B cell (primary cell): ENCODE data around the gene NME3. TPM values are rescaled to one million over a fixed set of nuclear protein-coding genes. Genes with fewer than 3 reads are reported as not detected.

Experiments
- ATAC-seq: fragments of 200-7000 bp; cut with Tn5 transposase; one replicate; pipeline ENCODE4 v1.10.0; 2021; ENCODE audit warnings: low read depth, mild to moderate bottlenecking, moderate number of reproducible peaks, moderate library complexity
- CTCF ChIA-PET: fragments of 350-600 bp; sonication (Branson Sonifier 250); formaldehyde crosslinking; loops from one replicate; lab custom pipeline; 2021; ENCODE audit warnings: antibody characterized with exemption, inconsistent platforms; lab: Charles Lee
- POLR2A ChIA-PET: fragments of 350-600 bp; sonication (Branson Sonifier 250); formaldehyde crosslinking; loops from one replicate; lab custom pipeline; 2021; ENCODE audit warnings: antibody characterized with exemption; lab: Charles Lee
- DNase-seq: peaks from one replicate; pipeline ENCODE4 v3.0.0; 2013
- H2AFZ ChIP-seq: 2 replicates; pipeline ENCODE4 v1.6.1; 2012; ENCODE audit warnings: mild to moderate bottlenecking, low read depth, low read length; ENCODE audit not compliant: insufficient read depth, poor library complexity, severe bottlenecking
- H3K27ac ChIP-seq, 2 donors: 1 replicate in 1 of 2; 2 replicates in 1 of 2; pipeline ENCODE4 v1.5.1; 2012 to 2013; ENCODE audit warnings: low read length in 2 of 2, mild to moderate bottlenecking in 2 of 2, moderate library complexity in 1 of 2
- H3K27me3 ChIP-seq, 4 experiments: fragments of 200-600 bp in 1 of 4; sonication (generic) in 1 of 4; replicated peaks in 1 of 4; 1 replicate in 2 of 4; 2 replicates in 2 of 4; pipeline versions ENCODE4 v1.6.1 to v1.7.0; 2013 to 2016; ENCODE audit warnings: low read length in 3 of 4, mild to moderate bottlenecking in 2 of 4, mixed read lengths in 1 of 4, moderate library complexity in 1 of 4; ENCODE audit not compliant: insufficient read depth in 4 of 4, control insufficient read depth in 3 of 4; ENCODE audit errors: control extremely low read depth in 1 of 4
- H3K36me3 ChIP-seq, 2 experiments: replicated peaks in 1 of 2; 1 replicate in 1 of 2; 2 replicates in 1 of 2; pipeline versions ENCODE4 v1.6.1 to v1.7.1; 2013; ENCODE audit warnings: low read length in 1 of 2; ENCODE audit not compliant: insufficient read depth in 2 of 2, control insufficient read depth in 1 of 2; ENCODE audit errors: control extremely low read depth in 1 of 2, extremely low read depth in 1 of 2
- H3K4me1 ChIP-seq, 2 donors: fragments of 200-600 bp in 1 of 2; sonication (generic) in 1 of 2; 1 replicate in 1 of 2; 2 replicates in 1 of 2; pipeline versions ENCODE4 v1.5.1 to v1.6.1; 2013 to 2017; ENCODE audit warnings: low read length in 2 of 2; ENCODE audit not compliant: control insufficient read depth in 2 of 2, insufficient read depth in 2 of 2
- H3K4me2 ChIP-seq: replicated peaks from 2 replicates; pipeline ENCODE3; 2012; ENCODE audit warnings: mild to moderate bottlenecking, low read depth, low read length; ENCODE audit not compliant: poor library complexity, severe bottlenecking
- H3K4me3 ChIP-seq, 5 experiments: fragments of 200-600 bp in 1 of 5; sonication (generic) in 1 of 5; 1 replicate in 3 of 5; 2 replicates in 2 of 5; pipeline versions ENCODE4 v1.5.1 to v1.7.0; 2011 to 2016; ENCODE audit warnings: low read length in 4 of 5, mild to moderate bottlenecking in 4 of 5, low read depth in 2 of 5, control low read depth in 1 of 5, moderate library complexity in 1 of 5; ENCODE audit not compliant: insufficient read depth in 1 of 5; ENCODE audit errors: control extremely low read depth in 1 of 5, extremely low read depth in 1 of 5
- H3K79me2 ChIP-seq: fragments of 200-600 bp; sonication (generic); one replicate; pipeline ENCODE4 v1.6.0; 2016; ENCODE audit warnings: low read length; ENCODE audit not compliant: control insufficient read depth, insufficient read depth
- H3K9ac ChIP-seq: fragments of 200-600 bp; sonication (generic); 2 replicates; pipeline ENCODE4 v1.6.1; 2017; ENCODE audit warnings: mild to moderate bottlenecking, low read length, moderate library complexity
- H3K9me3 ChIP-seq, 3 donors: one replicate each; pipeline versions ENCODE4 v1.6.1 to v1.7.1; 2013; ENCODE audit warnings: low read length in 2 of 3; ENCODE audit not compliant: control insufficient read depth in 2 of 3, insufficient read depth in 1 of 3; ENCODE audit errors: control extremely low read depth in 1 of 3
- H4K20me1 ChIP-seq: 2 replicates; pipeline ENCODE4 v1.6.0; 2012; ENCODE audit warnings: mild to moderate bottlenecking, low read length; ENCODE audit not compliant: insufficient read depth, control insufficient read depth, poor library complexity, severe bottlenecking
- H3K27ac Mint-ChIP-seq: one replicate; pipeline ENCODE4 v1.8.0; 2021; ENCODE audit warnings: mixed read lengths
- H3K27me3 Mint-ChIP-seq: one replicate; pipeline ENCODE4 v1.8.0; 2021; ENCODE audit warnings: mixed read lengths
- H3K4me1 Mint-ChIP-seq: one replicate; pipeline ENCODE4 v1.8.0; 2021; ENCODE audit warnings: mixed read lengths
- H3K4me3 Mint-ChIP-seq: one replicate; pipeline ENCODE4 v1.8.0; 2021; ENCODE audit warnings: mixed read lengths
- H3K9me3 Mint-ChIP-seq: one replicate; pipeline ENCODE4 v1.8.0; 2022; ENCODE audit warnings: mixed read lengths; ENCODE audit not compliant: insufficient read depth
- CTCF ChIP-seq: fragments of 200-600 bp; IDR thresholded peaks from one replicate; pipeline ENCODE4 v1.8.0; 2022; ENCODE audit warnings: antibody characterized with exemption, mild to moderate bottlenecking
- EZH2 ChIP-seq: IDR thresholded peaks from 2 replicates; pipeline ENCODE4 v1.6.1; 2012; ENCODE audit warnings: borderline replicate concordance, low read depth, mild to moderate bottlenecking, moderate library complexity, low read length; ENCODE audit not compliant: insufficient read depth, poor library complexity, severe bottlenecking
- WGBS: methylation state at CpG from one replicate; pipeline ENCODE4 v1.1.5; 2013; ENCODE audit warnings: missing lambda C conversion rate; ENCODE audit not compliant: insufficient coverage; 5-methylcytosine and 5-hydroxymethylcytosine counted together
- intact Hi-C: fragments of 100-400 bp; cut with micrococcal nuclease; formaldehyde crosslinking; loops from one replicate; pipeline ENCODE4 v1.10.0; 2022
- polyA plus RNA-seq: library from polyadenylated mRNA; depleted of rRNA; stranded (reverse); fragments of >200 nt; gene quantifications from 2 replicates; pipeline ENCODE4 v1.2.3, GENCODE V29; 2012
- total RNA-seq, 2 donors: library from RNA; stranded (reverse); fragments of 120-200 nt in 1 of 2; gene quantifications; 1 replicate in 1 of 2; 2 replicates in 1 of 2; pipeline versions ENCODE4 v1.2.3 to v1.2.4, GENCODE V29; 2013 to 2022

The NME3 gene
- total and polyA plus RNA-seq, 2 donors (not counting 1 experiment from before 2014, with no cell fraction given), result 63.2 to 150 TPM

- H3K9me3 Mint-ChIP-seq, result peaks cover under 1% of the 10 kb centered on the region
- DNase-seq, result no peak
These were observed 20.8 kb upstream of the NME3 start for GRCh38 chr16:1791943-1792812.

More at GRCh38 chr16:1791943-1792812, 20.8 kb upstream of the NME3 start:
- ATAC-seq, result no peak
- Mint-ChIP-seq H3K27me3 (no peaks in the 10 kb centered on the region), H3K27ac (no peak overlapping the region), H3K4me1 (no peaks in the 10 kb centered on the region), H3K4me3 (no peak overlapping the region)
- intact Hi-C loops, result no loop called here
- ChIA-PET POLR2A (no interaction called here), CTCF (no interaction called here)
- H3K36me3 ChIP-seq, result peaks cover 0 to 24% of the 10 kb centered on the region in 2 experiments
- H3K9me3 ChIP-seq, result peaks cover 0 to 4% (median under 1%) of the 10 kb centered on the region in 3 donors
- H3K4me1 ChIP-seq, result no peaks in the 10 kb centered on the region
- peaks cover 29% of the 10 kb centered on the region for H3K79me2 ChIP-seq
- no peak overlapping the region for H3K4me2 ChIP-seq
- no peaks in the 10 kb centered on the region for H3K27me3 ChIP-seq
- H3K27ac ChIP-seq, result no peak overlapping the region
- H2AFZ ChIP-seq, result no peak overlapping the region
- no peak overlapping the region for H3K4me3 ChIP-seq
- TF ChIP-seq CTCF (no peak), EZH2 (no peak)
- no peak overlapping the region for H3K9ac ChIP-seq
- WGBS, result 93% methylated on average over 59 of the region's 59 CpGs
- H4K20me1 ChIP-seq, result peaks cover 19% of the 10 kb centered on the region
